ENCODE data around the gene IL15RA. TPM values are rescaled to one million over a fixed set of nuclear protein-coding genes. Genes with fewer than 3 reads are reported as not detected.
"Not testable (repeated sequence)": the region's sequence is repeated elsewhere in the genome, so short reads cannot be mapped to it uniquely, and the experiment has no call there.

The IL15RA gene
- polyA plus RNA-seq, 4 donors = 2.5 to 32.1 (median 12.1) TPM

GRCh38 chr10:5915451-5915850 is 61.9 kb downstream of the IL15RA start:
- 89 to 92% (median 92%) methylated on average over 14 of the region's 14 CpGs for WGBS, 3 donors
- FAIRE-seq = no peak

GRCh38 chr10:5913736-5914135 is 63.6 kb downstream of the IL15RA start:
- no peak overlapping the region for H3K4me3 ChIP-seq (ENCODE audit: low read depth in 1 of 3, low read length in 3 of 3)
- FAIRE-seq = no peak
- H3K27me3 ChIP-seq (ENCODE audit: control insufficient read depth in 3 of 3, insufficient read depth in 3 of 3, low read length in 3 of 3) = no peaks in the 10 kb centered on the region
- H3K9me3 ChIP-seq (ENCODE audit: control insufficient read depth in 2 of 2, insufficient read depth in 1 of 2, low read depth in 1 of 2, low read length in 1 of 2) = no peaks in the 10 kb centered on the region
- peaks cover 24 to 78% (median 56%) of the 10 kb centered on the region in 3 donors for H3K36me3 ChIP-seq (ENCODE audit: control insufficient read depth in 3 of 3, insufficient read depth in 2 of 3, low read depth in 1 of 3, low read length in 3 of 3)
- no peaks in the 10 kb centered on the region for H3K4me1 ChIP-seq (ENCODE audit: control insufficient read depth in 3 of 3, insufficient read depth in 2 of 3, low read depth in 1 of 3, low read length in 2 of 3)
- no peak for DNase-seq
- 74 to 92% (median 90%) methylated on average over 4 of the region's 4 CpGs for WGBS, 3 donors
- peak overlapping the region in 1 of 3 donors; percentile 14 for H3K27ac ChIP-seq (ENCODE audit: low read depth in 1 of 3, low read length in 2 of 3)

More at GRCh38 chr10:5915451-5915850, 61.9 kb downstream of the IL15RA start:
- DNase-seq = no peak
- Histone ChIP-seq H3K9me3 (ENCODE audit: control insufficient read depth in 2 of 2, insufficient read depth in 1 of 2, low read depth in 1 of 2, low read length in 1 of 2) (no peaks in the 10 kb centered on the region), H3K36me3 (ENCODE audit: control insufficient read depth in 3 of 3, insufficient read depth in 2 of 3, low read depth in 1 of 3, low read length in 3 of 3) (peaks cover 23 to 67% (median 54%) of the 10 kb centered on the region in 3 donors), H3K4me3 (ENCODE audit: low read depth in 1 of 3, low read length in 3 of 3) (no peak overlapping the region), H3K27ac (ENCODE audit: low read depth in 1 of 3, low read length in 2 of 3) (no peak overlapping the region), H3K4me1 (ENCODE audit: control insufficient read depth in 3 of 3, insufficient read depth in 2 of 3, low read depth in 1 of 3, low read length in 2 of 3) (no peaks in the 10 kb centered on the region), H3K27me3 (ENCODE audit: control insufficient read depth in 3 of 3, insufficient read depth in 3 of 3, low read length in 3 of 3) (no peaks in the 10 kb centered on the region)

- H3K36me3 ChIP-seq (ENCODE audit: control insufficient read depth in 3 of 3, insufficient read depth in 2 of 3, low read depth in 1 of 3, low read length in 3 of 3) = peaks cover 11 to 74% (median 41%) of the 10 kb centered on the region in 3 donors
- DNase-seq (no peak), FAIRE-seq (no peak)
- 93 to 96% (median 95%) methylated on average over 4 of the region's 4 CpGs for WGBS, 3 donors
- H3K27me3 ChIP-seq (ENCODE audit: control insufficient read depth in 3 of 3, insufficient read depth in 3 of 3, low read length in 3 of 3) = no peaks in the 10 kb centered on the region
- no peak overlapping the region for H3K4me3 ChIP-seq (ENCODE audit: low read depth in 1 of 3, low read length in 3 of 3)
- no peak overlapping the region for H3K27ac ChIP-seq (ENCODE audit: low read depth in 1 of 3, low read length in 2 of 3)
- H3K4me1 ChIP-seq (ENCODE audit: control insufficient read depth in 3 of 3, insufficient read depth in 2 of 3, low read depth in 1 of 3, low read length in 2 of 3) = no peaks in the 10 kb centered on the region
- H3K9me3 ChIP-seq (ENCODE audit: control insufficient read depth in 2 of 2, insufficient read depth in 1 of 2, low read depth in 1 of 2, low read length in 1 of 2) = no peaks in the 10 kb centered on the region
These were observed 65.7 kb downstream of the IL15RA start for GRCh38 chr10:5911670-5912069.

GRCh38 chr10:5910323-5911100 is 66.8 kb downstream of the IL15RA start:
- 71 to 88% (median 87%) methylated on average over 17 to 18 of the region's 18 CpGs for WGBS, 3 donors
- Histone ChIP-seq H3K27ac (ENCODE audit: low read depth in 1 of 3, low read length in 2 of 3) (peak overlapping the region in 1 of 3 donors; percentile 63), H3K9me3 (ENCODE audit: control insufficient read depth in 2 of 2, insufficient read depth in 1 of 2, low read depth in 1 of 2, low read length in 1 of 2) (no peaks in the 10 kb centered on the region), H3K27me3 (ENCODE audit: control insufficient read depth in 3 of 3, insufficient read depth in 3 of 3, low read length in 3 of 3) (no peaks in the 10 kb centered on the region), H3K4me3 (ENCODE audit: low read depth in 1 of 3, low read length in 3 of 3) (no peak overlapping the region), H3K4me1 (ENCODE audit: control insufficient read depth in 3 of 3, insufficient read depth in 2 of 3, low read depth in 1 of 3, low read length in 2 of 3) (no peaks in the 10 kb centered on the region), H3K36me3 (ENCODE audit: control insufficient read depth in 3 of 3, insufficient read depth in 2 of 3, low read depth in 1 of 3, low read length in 3 of 3) (peaks cover 11 to 72% (median 32%) of the 10 kb centered on the region in 3 donors)
- FAIRE-seq = no peak
- DNase-seq = no peak

GRCh38 chr10:5908676-5909075 is 68.7 kb downstream of the IL15RA start:
- H3K27ac ChIP-seq (ENCODE audit: low read depth in 1 of 3, low read length in 2 of 3); H3K27me3 ChIP-seq (ENCODE audit: control insufficient read depth in 3 of 3, insufficient read depth in 3 of 3, low read length in 3 of 3); FAIRE-seq; H3K9me3 ChIP-seq (ENCODE audit: control insufficient read depth in 2 of 2, insufficient read depth in 1 of 2, low read depth in 1 of 2, low read length in 1 of 2); H3K4me1 ChIP-seq (ENCODE audit: control insufficient read depth in 3 of 3, insufficient read depth in 2 of 3, low read depth in 1 of 3, low read length in 2 of 3); H3K4me3 ChIP-seq (ENCODE audit: low read depth in 1 of 3, low read length in 3 of 3); DNase-seq: not testable (repeated sequence)
- peaks cover 11 to 64% (median 25%) of the 10 kb centered on the region in 3 donors for H3K36me3 ChIP-seq (ENCODE audit: control insufficient read depth in 3 of 3, insufficient read depth in 2 of 3, low read depth in 1 of 3, low read length in 3 of 3)
- 88 to 94% (median 91%) methylated on average over 7 of the region's 7 CpGs for WGBS, 3 donors

- WGBS, 3 donors = 85 to 94% (median 91%) methylated on average over 5 of the region's 5 CpGs
These were observed 70.7 kb downstream of the IL15RA start for GRCh38 chr10:5906651-5907050.

GRCh38 chr10:5905854-5906507 is 71.4 kb downstream of the IL15RA start:
- H3K4me3 ChIP-seq (ENCODE audit: low read depth in 1 of 3, low read length in 3 of 3) = no peak overlapping the region
- DNase-seq = peak in 1 of 2 donors; percentile 13
- peak overlapping the region in 1 of 3 donors; percentile 29 for H3K27ac ChIP-seq (ENCODE audit: low read depth in 1 of 3, low read length in 2 of 3)
- no peaks in the 10 kb centered on the region for H3K27me3 ChIP-seq (ENCODE audit: control insufficient read depth in 3 of 3, insufficient read depth in 3 of 3, low read length in 3 of 3)
- WGBS, 3 donors = 67 to 86% (median 86%) methylated on average over 13 of the region's 13 CpGs
- peaks cover 5 to 47% (median 13%) of the 10 kb centered on the region in 3 donors for H3K36me3 ChIP-seq (ENCODE audit: control insufficient read depth in 3 of 3, insufficient read depth in 2 of 3, low read depth in 1 of 3, low read length in 3 of 3)
- no peak for FAIRE-seq
- no peaks in the 10 kb centered on the region for H3K4me1 ChIP-seq (ENCODE audit: control insufficient read depth in 3 of 3, insufficient read depth in 2 of 3, low read depth in 1 of 3, low read length in 2 of 3)
- H3K9me3 ChIP-seq (ENCODE audit: control insufficient read depth in 2 of 2, insufficient read depth in 1 of 2, low read depth in 1 of 2, low read length in 1 of 2) = no peaks in the 10 kb centered on the region

More at GRCh38 chr10:5906651-5907050, 70.7 kb downstream of the IL15RA start:
- DNase-seq (no peak), FAIRE-seq (no peak)
- H3K36me3 ChIP-seq (ENCODE audit: control insufficient read depth in 3 of 3, insufficient read depth in 2 of 3, low read depth in 1 of 3, low read length in 3 of 3) = peaks cover 11 to 53% (median 17%) of the 10 kb centered on the region in 3 donors
- no peak overlapping the region for H3K4me3 ChIP-seq (ENCODE audit: low read depth in 1 of 3, low read length in 3 of 3)
- peak overlapping the region in 1 of 3 donors; percentile 29 for H3K27ac ChIP-seq (ENCODE audit: low read depth in 1 of 3, low read length in 2 of 3)
- no peaks in the 10 kb centered on the region for H3K4me1 ChIP-seq (ENCODE audit: control insufficient read depth in 3 of 3, insufficient read depth in 2 of 3, low read depth in 1 of 3, low read length in 2 of 3)
- no peaks in the 10 kb centered on the region for H3K27me3 ChIP-seq (ENCODE audit: control insufficient read depth in 3 of 3, insufficient read depth in 3 of 3, low read length in 3 of 3)
- no peaks in the 10 kb centered on the region for H3K9me3 ChIP-seq (ENCODE audit: control insufficient read depth in 2 of 2, insufficient read depth in 1 of 2, low read depth in 1 of 2, low read length in 1 of 2)

GRCh38 chr10:5904227-5904626 is 73.1 kb downstream of the IL15RA start:
- Histone ChIP-seq H3K4me1 (ENCODE audit: control insufficient read depth in 3 of 3, insufficient read depth in 2 of 3, low read depth in 1 of 3, low read length in 2 of 3) (no peaks in the 10 kb centered on the region), H3K36me3 (ENCODE audit: control insufficient read depth in 3 of 3, insufficient read depth in 2 of 3, low read depth in 1 of 3, low read length in 3 of 3) (peaks cover 0 to 35% (median 7%) of the 10 kb centered on the region in 3 donors), H3K4me3 (ENCODE audit: low read depth in 1 of 3, low read length in 3 of 3) (no peak overlapping the region), H3K27ac (ENCODE audit: low read depth in 1 of 3, low read length in 2 of 3) (peak overlapping the region in 1 of 3 donors; percentile 26), H3K27me3 (ENCODE audit: control insufficient read depth in 3 of 3, insufficient read depth in 3 of 3, low read length in 3 of 3) (no peaks in the 10 kb centered on the region), H3K9me3 (ENCODE audit: control insufficient read depth in 2 of 2, insufficient read depth in 1 of 2, low read depth in 1 of 2, low read length in 1 of 2) (no peaks in the 10 kb centered on the region)
- DNase-seq (no peak), FAIRE-seq (no peak)
- 65 to 72% (median 69%) methylated on average over 4 of the region's 4 CpGs for WGBS, 3 donors
